Measurements from ENCODE around the gene NEK5.
"Not testable (repeated sequence)": the region's sequence is repeated elsewhere in the genome, so short reads cannot be mapped to it uniquely, and the experiment has no call there.

The NEK5 gene

GRCh38 chr13:52096062-52096461 lies 32.8 kb downstream of the NEK5 start:
- no peak overlapping the region for H3K4me3 ChIP-seq (ENCODE audit: low read length)
- DNase-seq (ENCODE audit: low read depth, low spot score) = no peak

GRCh38 chr13:52092087-52092486 lies 36.8 kb downstream of the NEK5 start:
- no peak overlapping the region for H3K4me3 ChIP-seq (ENCODE audit: low read length)
- DNase-seq (ENCODE audit: low read depth, low spot score) = no peak

- no peak for DNase-seq (ENCODE audit: low read depth, low spot score)
- H3K4me3 ChIP-seq (ENCODE audit: low read length) = no peak overlapping the region
These were observed 37.4 kb downstream of the NEK5 start for GRCh38 chr13:52091473-52091872.

GRCh38 chr13:52085421-52085820 lies 43.5 kb downstream of the NEK5 start:
- no peak for DNase-seq (ENCODE audit: low read depth, low spot score)
- H3K4me3 ChIP-seq (ENCODE audit: low read length) = no peak overlapping the region

- H3K4me3 ChIP-seq (ENCODE audit: low read length); DNase-seq (ENCODE audit: low read depth, low spot score): not testable (repeated sequence)
These were observed 43.9 kb downstream of the NEK5 start for GRCh38 chr13:52084981-52085380.

GRCh38 chr13:52082601-52083000 lies 46.3 kb downstream of the NEK5 start:
- no peak for DNase-seq (ENCODE audit: low read depth, low spot score)
- H3K4me3 ChIP-seq (ENCODE audit: low read length) = no peak overlapping the region

- not testable (repeated sequence) for H3K4me3 ChIP-seq (ENCODE audit: low read length); DNase-seq (ENCODE audit: low read depth, low spot score)
These were observed 49.0 kb downstream of the NEK5 start for GRCh38 chr13:52079891-52080290.

GRCh38 chr13:52070929-52071523 lies 57.8 kb downstream of the NEK5 start:
- peak; percentile 41 for DNase-seq (ENCODE audit: low read depth, low spot score)
- H3K4me3 ChIP-seq (ENCODE audit: low read length) = no peak overlapping the region

- no peak overlapping the region for H3K4me3 ChIP-seq (ENCODE audit: low read length)
- no peak for DNase-seq (ENCODE audit: low read depth, low spot score)
These were observed 61.6 kb downstream of the NEK5 start for GRCh38 chr13:52067237-52067636.

- H3K4me3 ChIP-seq (ENCODE audit: low read length) = no peak overlapping the region
- DNase-seq (ENCODE audit: low read depth, low spot score) = no peak
These were observed 67.3 kb downstream of the NEK5 start for GRCh38 chr13:52061587-52061986.

GRCh38 chr13:52061064-52061463 lies 67.8 kb downstream of the NEK5 start:
- H3K4me3 ChIP-seq (ENCODE audit: low read length); DNase-seq (ENCODE audit: low read depth, low spot score): not testable (repeated sequence)

GRCh38 chr13:52053460-52053859 lies 75.4 kb downstream of the NEK5 start:
- no peak for DNase-seq (ENCODE audit: low read depth, low spot score)
- H3K4me3 ChIP-seq (ENCODE audit: low read length) = no peak overlapping the region

- no peak for DNase-seq (ENCODE audit: low read depth, low spot score)
- H3K4me3 ChIP-seq (ENCODE audit: low read length) = no peak overlapping the region
These were observed 77.5 kb downstream of the NEK5 start for GRCh38 chr13:52051400-52051799.

GRCh38 chr13:52048516-52048915 lies 80.4 kb downstream of the NEK5 start:
- no peak overlapping the region for H3K4me3 ChIP-seq (ENCODE audit: low read length)
- no peak for DNase-seq (ENCODE audit: low read depth, low spot score)

- H3K4me3 ChIP-seq (ENCODE audit: low read length) = no peak overlapping the region
- no peak for DNase-seq (ENCODE audit: low read depth, low spot score)
These were observed 81.4 kb downstream of the NEK5 start for GRCh38 chr13:52047463-52047862.

GRCh38 chr13:52043675-52044074 lies 85.2 kb downstream of the NEK5 start:
- DNase-seq (ENCODE audit: low read depth, low spot score) = no peak

GRCh38 chr13:52036037-52036436 lies 92.8 kb downstream of the NEK5 start:
- H3K4me3 ChIP-seq (ENCODE audit: low read length) = no peak overlapping the region

More at GRCh38 chr13:52043675-52044074, 85.2 kb downstream of the NEK5 start:
- H3K4me3 ChIP-seq (ENCODE audit: low read length) = no peak overlapping the region

GRCh38 chr13:52034616-52035226 lies 94.2 kb downstream of the NEK5 start:
- no peak overlapping the region for H3K4me3 ChIP-seq (ENCODE audit: low read length)
- no peak for DNase-seq (ENCODE audit: low read depth, low spot score)

More at GRCh38 chr13:52036037-52036436, 92.8 kb downstream of the NEK5 start:
- DNase-seq (ENCODE audit: low read depth, low spot score) = no peak

- no peak for DNase-seq (ENCODE audit: low read depth, low spot score)
- no peak overlapping the region for H3K4me3 ChIP-seq (ENCODE audit: low read length)
These were observed 95.8 kb downstream of the NEK5 start for GRCh38 chr13:52033039-52033438.

GRCh38 chr13:52030401-52030800 lies 98.5 kb downstream of the NEK5 start:
- not testable (repeated sequence) for DNase-seq (ENCODE audit: low read depth, low spot score); H3K4me3 ChIP-seq (ENCODE audit: low read length)

- H3K4me3 ChIP-seq (ENCODE audit: low read length) = no peak overlapping the region
- DNase-seq (ENCODE audit: low read depth, low spot score) = no peak
These were observed 99.3 kb downstream of the NEK5 start for GRCh38 chr13:52029569-52029968.

Data from Jurkat, Clone E6-1 (cell line).